Stomach (tissue), 9 donors: ENCODE data around the gene RPTOR. TPM values are rescaled to one million over a fixed set of nuclear protein-coding genes. Genes with fewer than 3 reads are reported as not detected.

Experiments
- DNase-seq, 2 donors: peaks; one replicate each; pipeline versions ENCODE4 v3.0.0 to v3.0.0-alpha.2; 2013 to 2019
- H3K27ac ChIP-seq, 5 donors: fragments of 200-600 bp in 4 of 5; sonication (generic) in 4 of 5; one replicate each; pipeline ENCODE4 v1.5.1; 2013 to 2019; ENCODE audit warnings: mild to moderate bottlenecking in 1 of 5, moderate library complexity in 1 of 5
- H3K27me3 ChIP-seq, 3 donors: fragments of 200-600 bp; sonication (generic); one replicate each; pipeline ENCODE4 v1.5.1; 2017 to 2019; ENCODE audit warnings: mixed run types in 1 of 3
- H3K36me3 ChIP-seq, 4 donors: fragments of 200-600 bp; sonication (generic); 1 replicate in 3 of 4; 2 replicates in 1 of 4; pipeline ENCODE4 v1.5.1; 2016 to 2019
- H3K4me1 ChIP-seq, 4 donors: fragments of 200-600 bp; sonication (generic); one replicate each; pipeline ENCODE4 v1.5.1; 2016 to 2019
- H3K4me3 ChIP-seq, 4 donors: fragments of 200-600 bp; sonication (generic) in 3 of 4; one replicate each; pipeline ENCODE4 v1.5.1; 2016 to 2019; ENCODE audit warnings: mild to moderate bottlenecking in 1 of 4
- H3K9me3 ChIP-seq, 4 donors: fragments of 200-600 bp; sonication (generic); one replicate each; pipeline ENCODE4 v1.5.1; 2016 to 2019
- EP300 ChIP-seq: sonication (generic); formaldehyde crosslinking; IDR thresholded peaks from one replicate; pipeline ENCODE4 v1.6.1; 2017; ENCODE audit warnings: antibody characterized with exemption
- POLR2A ChIP-seq, 4 donors: fragments of 450-650 bp; IDR thresholded peaks; one replicate each; pipeline ENCODE4 v1.6.1; 2016; ENCODE audit warnings: antibody characterized with exemption in 4 of 4, control low read depth in 2 of 4, mild to moderate bottlenecking in 1 of 4, moderate library complexity in 1 of 4
- POLR2AphosphoS5 ChIP-seq, 3 donors: sonication (generic); formaldehyde crosslinking; IDR thresholded peaks; one replicate each; pipeline ENCODE4 v1.6.1; 2016; ENCODE audit warnings: antibody characterized with exemption in 3 of 3
- WGBS, 5 donors: extraction: QIAGEN DNeasy Blood & Tissue Kit in 3 of 5; methylation state at CpG; one replicate each; pipeline versions ENCODE4 v1.1.5 to v1.1.7; 2013 to 2018; 5-methylcytosine and 5-hydroxymethylcytosine counted together
- intact Hi-C: fragments of 100-400 bp; cut with DNase I; formaldehyde crosslinking; loops from one replicate; pipeline ENCODE4 v1.15.1; 2023; ENCODE audit warnings: low total_unique reads
- polyA plus RNA-seq, 3 donors: library from polyadenylated mRNA; stranded (reverse); fragments of 200-250 nt; gene quantifications; one replicate each; pipeline ENCODE4 v1.2.3, GENCODE V29; 2013
- total RNA-seq, 5 donors: library from RNA; depleted of rRNA; stranded (reverse); fragments of >200 nt; gene quantifications; one replicate each; pipeline versions ENCODE4 v1.1.0 to v1.2.3, GENCODE V29; 2014 to 2016
- TF ChIP-seq, protein P1 (sequence below), 7 experiments: fragments of 450-650 bp in 4 of 7; fragments of 200-600 bp in 3 of 7; sonication (generic) in 3 of 7; IDR thresholded peaks; one replicate each; pipeline ENCODE4 v1.5.1; 2016 to 2019; ENCODE audit warnings: antibody characterized with exemption in 7 of 7, control low read depth in 2 of 7, mild to moderate bottlenecking in 1 of 7
- donor health status: healthy with polysubstance abuse.
- donor health status: Bipolar disorder and iron deficiency.
- donor health status: healthy.

Gene RPTOR
- total and polyA plus RNA-seq, 8 donors, result 3.8 to 103 (median 19.3) TPM

DNA sequence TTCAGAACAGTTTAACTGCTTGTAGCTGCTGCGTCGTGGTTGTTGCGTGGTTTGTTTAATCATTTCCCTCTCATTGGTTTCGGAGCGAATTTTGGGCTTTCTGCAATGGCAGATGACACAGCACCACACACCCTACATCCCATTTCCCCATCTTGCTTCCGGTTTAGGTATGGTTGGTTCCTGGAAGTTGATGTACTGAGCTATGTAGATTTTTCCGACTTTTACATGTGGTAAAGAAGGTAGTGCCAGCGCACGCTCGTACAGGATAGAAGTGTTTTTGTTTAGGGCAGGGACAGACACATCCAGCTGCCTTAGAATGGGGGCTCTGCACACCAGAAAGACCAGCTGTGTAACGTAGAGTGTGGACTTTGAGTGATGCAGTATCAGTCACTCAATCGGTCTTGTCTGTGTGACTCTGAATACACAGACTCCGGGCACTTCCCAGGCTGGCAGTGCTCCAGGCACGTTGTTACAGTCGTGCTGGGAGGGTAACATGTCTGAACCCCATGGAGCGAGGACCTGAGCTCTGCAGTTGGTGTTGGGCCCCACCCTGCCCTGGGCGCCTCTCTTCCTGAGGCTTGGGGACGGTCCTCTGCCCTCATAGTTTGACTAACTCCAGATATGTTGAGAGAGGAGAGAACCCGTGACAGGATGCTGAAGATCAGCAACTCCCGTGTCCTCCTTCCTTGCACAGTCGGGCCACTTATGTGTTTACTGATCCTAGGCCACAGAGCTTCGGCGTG lies 275.0 kb downstream of the RPTOR start:
- Histone ChIP-seq H3K27me3 (no peaks in the 10 kb centered on the region), H3K4me1 (no peaks in the 10 kb centered on the region), H3K4me3 (no peak overlapping the region), H3K9me3 (no peaks in the 10 kb centered on the region), H3K36me3 (peaks cover 0 to 34% (median 26%) of the 10 kb centered on the region in 4 donors), H3K27ac (peak overlapping the region in 2 of 5 donors; percentile 16 to 56)
- intact Hi-C loops, result no loop called here
- TF ChIP-seq POLR2AphosphoS5 (IDR thresholded peaks at IDR 0.05), result no peak
- no peak for TF ChIP-seq POLR2A (IDR thresholded peaks at IDR 0.05)
- TF ChIP-seq EP300, result no peak
- TF ChIP-seq, protein P1, sequence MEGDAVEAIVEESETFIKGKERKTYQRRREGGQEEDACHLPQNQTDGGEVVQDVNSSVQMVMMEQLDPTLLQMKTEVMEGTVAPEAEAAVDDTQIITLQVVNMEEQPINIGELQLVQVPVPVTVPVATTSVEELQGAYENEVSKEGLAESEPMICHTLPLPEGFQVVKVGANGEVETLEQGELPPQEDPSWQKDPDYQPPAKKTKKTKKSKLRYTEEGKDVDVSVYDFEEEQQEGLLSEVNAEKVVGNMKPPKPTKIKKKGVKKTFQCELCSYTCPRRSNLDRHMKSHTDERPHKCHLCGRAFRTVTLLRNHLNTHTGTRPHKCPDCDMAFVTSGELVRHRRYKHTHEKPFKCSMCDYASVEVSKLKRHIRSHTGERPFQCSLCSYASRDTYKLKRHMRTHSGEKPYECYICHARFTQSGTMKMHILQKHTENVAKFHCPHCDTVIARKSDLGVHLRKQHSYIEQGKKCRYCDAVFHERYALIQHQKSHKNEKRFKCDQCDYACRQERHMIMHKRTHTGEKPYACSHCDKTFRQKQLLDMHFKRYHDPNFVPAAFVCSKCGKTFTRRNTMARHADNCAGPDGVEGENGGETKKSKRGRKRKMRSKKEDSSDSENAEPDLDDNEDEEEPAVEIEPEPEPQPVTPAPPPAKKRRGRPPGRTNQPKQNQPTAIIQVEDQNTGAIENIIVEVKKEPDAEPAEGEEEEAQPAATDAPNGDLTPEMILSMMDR (IDR thresholded peaks at IDR 0.05), result no peak
- no peak for DNase-seq
- WGBS, 5 donors, result 70 to 85% (median 72%) methylated on average over 19 to 23 of the region's 23 CpGs

DNA sequence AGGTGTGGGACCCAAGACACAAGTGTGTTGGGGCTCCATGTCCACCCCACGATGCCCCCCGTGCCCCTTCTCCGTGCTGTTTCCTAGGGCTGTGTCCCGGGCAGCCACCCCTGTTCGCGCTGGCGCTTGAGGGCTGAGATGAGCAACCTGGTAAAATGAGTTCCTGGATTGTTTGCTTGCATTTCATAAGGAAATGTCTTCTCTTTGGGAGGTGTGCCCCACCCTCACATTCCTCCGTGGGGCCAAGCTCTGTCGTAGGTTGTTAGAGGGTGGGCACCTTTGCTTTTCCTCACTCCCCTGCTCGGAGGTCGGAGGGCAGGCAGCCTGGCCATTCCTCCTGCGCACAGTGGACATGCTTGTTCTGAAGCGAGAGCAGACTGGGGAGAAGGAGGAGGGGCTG lies 275.7 kb downstream of the RPTOR start:
- Histone ChIP-seq H3K27me3 (no peaks in the 10 kb centered on the region), H3K36me3 (peaks cover 0 to 41% (median 33%) of the 10 kb centered on the region in 4 donors), H3K27ac (peak overlapping the region in 1 of 5 donors; percentile 56), H3K4me1 (no peaks in the 10 kb centered on the region), H3K9me3 (no peaks in the 10 kb centered on the region), H3K4me3 (no peak overlapping the region)
- WGBS, 5 donors, result 82 to 90% (median 85%) methylated on average over 13 of the region's 13 CpGs
- no peak for DNase-seq
- TF ChIP-seq EP300 (no peak), POLR2AphosphoS5 (IDR thresholded peaks at IDR 0.05) (no peak), POLR2A (IDR thresholded peaks at IDR 0.05) (no peak)
- TF ChIP-seq, protein P1 (IDR thresholded peaks at IDR 0.05), result no peak
- intact Hi-C loops, result no loop called here

DNA sequence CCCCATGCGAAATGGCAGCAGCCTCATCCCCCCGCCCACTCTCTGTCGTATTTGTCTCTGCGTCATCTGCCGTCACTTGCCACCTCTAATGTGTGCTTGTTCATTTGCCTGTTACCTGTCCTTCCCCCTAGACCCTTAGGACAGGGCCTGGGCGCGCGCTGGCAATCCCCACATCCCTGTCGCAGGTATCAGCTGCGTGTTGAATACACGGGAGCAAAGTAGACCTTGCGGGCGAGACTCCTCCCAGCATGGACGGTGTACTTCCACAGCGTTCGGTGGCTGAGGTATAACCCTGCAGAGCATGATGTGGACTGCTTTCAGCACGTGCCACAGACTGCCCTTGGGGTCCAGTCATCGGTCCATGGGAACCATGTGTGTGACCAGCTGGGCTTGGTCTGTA lies 276.9 kb downstream of the RPTOR start:
- DNase-seq, result no peak
- no peak overlapping the region for H3K27ac ChIP-seq
- no peak overlapping the region for H3K4me3 ChIP-seq
- H3K27me3 ChIP-seq, result no peaks in the 10 kb centered on the region
- TF ChIP-seq POLR2A (IDR thresholded peaks at IDR 0.05) (no peak), EP300 (no peak)
- no peaks in the 10 kb centered on the region for H3K4me1 ChIP-seq
- intact Hi-C loops, result no loop called here
- no peaks in the 10 kb centered on the region for H3K9me3 ChIP-seq
- 96 to 99% (median 97%) methylated on average over 17 to 18 of the region's 18 CpGs for WGBS, 5 donors
- H3K36me3 ChIP-seq, result peaks cover 6 to 54% (median 42%) of the 10 kb centered on the region in 4 donors

DNA sequence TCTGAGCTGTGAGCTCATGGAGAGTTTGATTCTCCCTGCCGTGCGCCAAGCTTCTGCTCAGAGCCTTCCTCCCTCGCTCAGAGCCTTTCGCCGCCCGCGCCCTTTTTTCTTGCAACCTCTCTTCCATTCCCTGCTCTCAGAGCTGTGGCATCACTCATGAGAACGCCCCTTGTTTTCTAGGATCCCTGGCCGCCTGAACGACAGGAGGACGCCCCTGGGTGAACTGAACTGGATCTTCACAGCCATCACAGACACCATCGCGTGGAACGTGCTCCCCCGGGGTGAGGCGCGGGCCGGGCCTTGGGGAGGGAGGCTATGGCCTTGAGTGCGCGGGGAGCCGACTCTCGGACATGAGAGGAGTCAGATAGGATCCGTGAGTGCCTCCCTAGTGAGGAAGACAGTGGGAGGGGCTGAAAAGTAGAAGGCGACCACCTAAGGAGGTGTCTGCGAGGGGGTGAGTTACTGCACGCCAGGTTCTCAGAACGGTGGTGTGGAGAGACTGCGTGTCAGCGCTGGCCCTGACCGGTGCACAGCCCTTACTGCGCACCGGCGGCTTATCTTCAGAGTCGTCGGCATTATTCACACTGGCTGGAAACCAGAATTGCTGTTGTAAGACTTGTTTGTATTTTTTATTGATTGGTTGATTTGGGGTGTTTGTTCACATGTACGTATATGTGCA lies 277.5 kb downstream of the RPTOR start:
- intact Hi-C loops, result no loop called here
- H3K4me1 ChIP-seq, result no peaks in the 10 kb centered on the region
- H3K4me3 ChIP-seq, result no peak overlapping the region
- DNase-seq, result no peak
- H3K36me3 ChIP-seq, result peaks cover 6 to 60% (median 46%) of the 10 kb centered on the region in 4 donors
- H3K27ac ChIP-seq, result no peak overlapping the region
- TF ChIP-seq POLR2A (IDR thresholded peaks at IDR 0.05) (no peak), POLR2AphosphoS5 (IDR thresholded peaks at IDR 0.05) (no peak), EP300 (no peak)
- TF ChIP-seq, protein P1 (IDR thresholded peaks at IDR 0.05), result no peak
- no peaks in the 10 kb centered on the region for H3K27me3 ChIP-seq
- no peaks in the 10 kb centered on the region for H3K9me3 ChIP-seq
- 96 to 97% (median 97%) methylated on average over 36 of the region's 36 CpGs for WGBS, 5 donors
